Activated T-cell treated with anti-CD3 and anti-CD28 coated beads for 24 hours (primary cell): ENCODE measurements around the gene HMGCLL1.

Source experiments
- DNase-seq: peaks from one replicate; pipeline ENCODE4 v3.0.0-alpha.2; 2020; ENCODE audit warnings: low read depth

Gene HMGCLL1

DNA sequence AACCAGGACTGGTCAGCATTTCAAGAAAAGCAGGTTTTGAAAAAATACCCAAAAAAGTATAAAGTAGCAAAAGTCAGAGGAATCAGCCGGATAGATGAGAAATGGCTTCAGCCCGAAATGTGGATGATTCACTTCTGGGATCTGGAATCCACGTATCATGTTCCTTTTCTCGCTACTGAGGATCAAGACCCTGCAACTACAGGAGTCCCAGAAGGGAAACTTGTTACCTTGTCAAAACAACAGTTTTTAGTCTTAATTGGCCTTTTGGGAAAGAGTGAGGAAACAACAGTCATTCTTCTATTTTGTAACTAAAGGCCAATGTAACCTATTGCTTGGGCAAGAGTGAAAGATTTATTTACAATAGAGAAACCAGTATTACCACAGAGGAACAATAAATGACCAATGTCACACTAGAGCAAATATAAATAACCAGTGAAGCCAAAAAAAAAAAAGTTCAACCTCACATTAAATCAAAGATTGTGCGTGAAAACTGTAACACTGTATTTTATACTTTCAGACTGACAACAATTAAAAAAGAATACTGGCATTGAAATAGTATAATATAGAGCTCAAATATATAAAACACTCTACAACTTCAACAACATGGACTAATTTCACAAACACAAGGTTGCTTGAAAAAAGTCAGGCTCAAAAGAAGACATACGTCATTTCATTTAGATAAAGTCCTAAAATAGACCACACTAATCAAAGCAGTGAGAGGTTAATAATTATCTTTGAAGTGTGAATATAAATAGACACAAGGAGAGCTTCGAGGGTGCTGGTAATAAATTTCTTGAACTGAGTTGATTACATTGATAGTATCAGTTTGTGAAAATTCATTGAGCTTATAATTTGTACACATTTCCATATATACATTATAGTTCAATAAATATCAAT, 135.5 kb downstream of the HMGCLL1 start:
- no peak for DNase-seq

DNA sequence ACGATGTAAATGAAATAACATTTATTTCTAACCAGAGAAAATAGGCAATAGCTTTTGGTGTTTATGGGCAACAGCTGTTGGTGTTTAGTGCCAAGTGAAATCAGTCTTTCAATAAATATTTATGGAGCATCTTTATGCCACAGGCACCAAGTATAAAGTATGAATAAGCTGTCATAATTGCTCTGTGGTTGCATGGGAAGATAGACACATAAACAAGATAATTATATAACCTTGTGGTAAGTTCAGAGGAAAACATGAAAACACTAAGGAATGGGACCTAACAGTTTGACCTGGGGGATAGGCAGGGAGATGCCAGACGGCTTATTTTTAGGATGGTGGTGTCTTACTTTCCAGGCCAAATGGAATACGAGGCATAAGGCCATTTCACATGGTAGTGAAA, 140.8 kb downstream of the HMGCLL1 start:
- DNase-seq = no peak

DNA sequence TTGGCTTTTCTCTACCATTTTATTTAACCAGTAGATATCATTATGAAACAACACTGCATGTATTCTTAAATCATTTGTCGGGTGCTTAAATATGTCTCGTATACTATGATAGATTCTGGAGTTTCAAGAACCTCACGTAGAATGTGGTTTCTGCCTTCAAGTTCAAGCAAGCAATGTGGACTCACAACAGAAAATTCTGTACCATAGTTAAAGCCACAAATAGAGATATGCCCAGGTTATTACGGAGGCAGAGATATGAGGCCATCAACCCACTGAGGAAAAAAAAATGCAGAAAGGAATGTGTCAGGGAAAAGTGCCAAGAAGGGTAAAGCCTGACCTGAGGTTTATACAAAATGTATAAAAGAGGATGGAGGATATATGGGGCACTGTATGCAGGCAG, 141.9 kb downstream of the HMGCLL1 start:
- no peak for DNase-seq

DNA sequence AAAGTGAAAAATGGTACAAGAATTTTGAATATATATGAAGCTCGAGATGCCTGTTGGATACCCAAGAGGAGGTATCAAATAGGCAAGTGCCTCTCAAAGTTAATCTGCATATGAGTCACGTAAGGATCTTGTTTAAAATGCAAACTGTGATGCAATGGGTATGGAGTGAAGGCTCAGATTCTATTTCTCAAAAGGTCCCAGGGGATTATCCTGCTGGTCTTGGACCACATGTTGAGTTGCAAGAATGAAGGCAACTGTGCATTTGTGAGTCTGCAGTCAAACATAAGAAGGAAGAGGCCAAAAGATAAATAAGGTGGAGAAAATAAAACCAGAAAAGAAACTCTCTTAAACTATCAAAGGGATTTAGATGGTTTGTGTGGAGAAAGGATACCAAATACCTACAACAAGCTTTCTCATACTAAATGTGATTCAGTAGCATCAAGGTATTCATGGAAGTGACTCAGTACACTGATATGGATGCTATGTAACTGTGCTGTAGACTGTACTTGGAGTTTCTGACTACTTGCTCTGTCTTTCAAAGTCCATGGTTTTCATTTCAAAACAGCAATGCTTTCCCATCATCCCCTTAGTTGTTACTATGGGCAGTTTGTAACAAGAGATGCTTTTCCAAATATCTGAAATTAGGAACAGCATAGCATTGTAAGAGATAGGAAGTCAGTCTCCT, 145.4 kb downstream of the HMGCLL1 start:
- DNase-seq = no peak

DNA sequence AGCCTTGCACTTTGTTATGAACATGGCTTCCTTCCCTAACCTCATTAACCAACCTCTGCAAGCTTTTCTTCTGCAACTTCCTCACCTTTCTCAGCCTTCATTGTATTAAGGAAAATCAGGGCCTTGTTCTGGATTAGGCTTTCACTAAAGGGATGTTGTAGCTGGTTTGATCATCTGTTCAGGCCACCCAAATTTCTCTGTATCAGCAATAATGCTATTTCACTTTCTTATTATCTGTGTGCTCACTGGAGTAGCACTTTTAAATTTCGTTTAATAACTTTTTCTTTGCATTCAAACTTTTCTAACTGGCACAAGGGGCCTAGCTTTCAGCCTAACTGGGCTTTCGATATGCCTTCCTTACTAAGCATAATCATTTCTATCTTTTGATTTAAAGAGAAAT, 155.1 kb downstream of the HMGCLL1 start:
- no peak for DNase-seq

DNA sequence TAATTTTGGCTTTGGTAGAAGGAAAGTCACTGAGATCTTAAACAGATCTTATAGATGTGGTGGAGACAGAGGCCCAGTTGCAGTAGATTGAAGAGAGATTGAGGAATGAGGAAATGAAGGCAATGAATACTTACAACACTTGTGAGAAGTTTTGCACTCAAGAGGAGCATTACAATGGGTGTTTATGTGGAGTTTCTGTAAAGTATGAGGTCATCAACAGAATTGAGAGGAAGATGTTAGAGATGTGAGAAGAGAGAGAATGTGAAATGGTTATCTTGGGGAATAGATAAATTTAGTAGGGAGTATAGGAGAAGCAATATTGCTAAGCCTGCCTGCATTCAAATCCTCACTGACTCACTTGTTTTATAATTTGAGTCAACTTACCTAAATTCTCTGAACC, 168.3 kb downstream of the HMGCLL1 start:
- DNase-seq = no peak

DNA sequence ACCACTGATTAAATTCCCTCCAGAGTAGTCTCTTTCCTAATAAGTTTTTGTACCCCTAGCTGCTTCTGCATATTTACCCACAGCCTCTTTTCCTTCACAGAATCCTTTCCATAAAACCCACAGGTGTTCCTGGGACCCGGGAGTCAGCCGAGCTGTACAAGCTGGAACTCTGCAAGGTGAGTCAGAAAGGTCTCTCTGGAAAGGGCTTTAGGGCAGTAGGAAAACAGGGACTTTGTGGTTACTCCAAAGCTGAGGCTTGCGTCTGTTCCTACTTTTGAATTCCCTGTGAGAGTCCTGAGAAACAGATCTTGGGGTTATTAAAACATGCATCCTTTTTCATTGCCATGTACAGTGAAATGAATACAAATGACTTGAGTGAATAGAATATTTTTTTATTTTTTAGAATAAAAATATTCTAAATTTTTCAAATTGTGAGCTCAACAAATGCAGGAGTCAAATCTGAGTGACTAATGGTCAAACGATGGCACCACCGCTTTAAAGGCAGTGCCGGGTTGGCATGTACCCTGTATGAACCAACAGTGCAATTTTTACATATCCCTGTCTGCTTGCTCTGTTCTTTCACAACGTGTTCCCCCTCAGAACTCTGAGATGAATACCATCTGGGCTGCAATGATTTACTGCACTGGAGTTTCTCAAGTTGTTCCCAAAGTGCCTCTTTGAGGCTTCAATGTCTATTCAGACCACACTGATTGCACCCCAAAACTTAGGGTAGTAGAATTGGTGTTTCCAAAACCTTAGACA, 173.3 kb downstream of the HMGCLL1 start:
- DNase-seq = no peak

DNA sequence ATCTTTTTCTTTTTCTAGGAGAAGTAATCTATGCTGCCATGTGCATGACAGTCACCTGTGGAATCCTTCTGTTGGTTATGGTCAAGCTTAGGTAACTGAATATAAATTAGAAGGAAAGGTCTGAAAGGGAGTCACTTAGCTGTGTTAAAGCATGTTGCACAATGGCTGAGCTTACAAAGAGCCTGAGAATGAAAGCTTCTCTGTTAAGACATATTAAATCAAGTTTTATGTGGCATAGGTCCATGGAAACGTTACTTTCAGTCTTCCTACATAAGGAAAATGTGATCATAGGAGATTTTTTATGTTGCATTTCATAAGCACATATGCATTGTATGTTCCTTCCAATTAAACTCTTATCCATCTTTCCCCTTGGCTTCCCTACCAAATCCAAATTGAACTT, 179.6 kb downstream of the HMGCLL1 start:
- no peak for DNase-seq

DNA sequence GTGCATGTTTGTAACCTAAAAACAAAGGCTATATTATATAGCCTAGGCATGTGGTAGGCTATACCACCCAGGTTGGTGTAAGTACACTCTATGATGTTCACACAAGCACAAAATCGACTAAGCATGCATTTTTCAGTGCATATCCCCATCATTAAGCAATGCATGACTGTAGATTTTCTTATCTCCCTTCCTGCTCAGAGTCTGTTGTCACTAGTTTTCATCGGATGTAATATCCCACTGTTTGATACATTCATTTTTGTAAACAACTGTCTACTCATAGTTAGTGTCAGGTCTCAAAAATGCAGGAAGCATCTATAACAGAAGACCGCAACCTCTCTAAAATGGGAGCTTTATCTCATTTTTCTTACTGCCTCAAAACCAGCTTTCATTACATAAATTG, 181.0 kb downstream of the HMGCLL1 start:
- DNase-seq = no peak

DNA sequence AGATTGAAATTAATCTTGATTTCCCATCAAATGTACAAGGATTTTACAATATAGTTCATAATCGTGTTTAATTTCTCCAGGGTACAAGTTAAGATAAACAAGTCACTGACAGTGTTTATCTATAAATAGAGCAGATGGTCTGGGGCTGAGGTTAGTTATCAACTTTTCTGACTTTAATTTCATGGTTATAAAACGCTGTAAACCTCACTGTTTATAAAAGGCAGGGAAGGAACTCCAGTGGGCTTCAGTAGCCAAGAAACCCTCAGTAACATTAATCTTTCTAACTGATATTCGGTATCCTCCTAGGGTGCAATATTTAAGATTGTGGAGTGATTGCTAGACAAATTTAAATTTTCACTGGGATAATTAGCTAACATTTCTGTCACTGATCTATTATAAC, 183.1 kb downstream of the HMGCLL1 start:
- no peak for DNase-seq

DNA sequence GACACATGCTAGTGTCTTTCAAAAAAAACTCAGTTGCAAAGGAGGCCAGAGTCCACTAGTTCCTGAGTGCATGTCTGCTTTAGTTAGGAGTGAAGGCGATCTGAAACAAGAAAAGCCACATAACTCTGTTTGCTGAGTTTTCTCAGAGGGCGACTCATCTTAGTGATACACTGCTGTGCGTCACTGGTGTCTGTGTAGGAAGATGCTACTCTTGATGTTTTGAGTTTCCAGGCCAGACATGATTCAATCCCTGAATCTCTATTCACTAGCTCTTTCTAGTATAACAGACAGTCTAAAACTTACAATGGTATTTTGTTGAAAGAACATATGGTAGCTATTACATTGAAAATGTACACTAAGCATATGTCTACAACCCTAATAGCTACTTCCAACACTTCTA, 190.8 kb downstream of the HMGCLL1 start:
- DNase-seq = no peak
